ENCODE data around the gene FAM149A. TPM values are rescaled to one million over a fixed set of nuclear protein-coding genes. Genes with fewer than 3 reads are reported as not detected.

The FAM149A gene
- polyA plus RNA-seq, 1 donor from 2014 or later = 9.1 TPM

- Histone ChIP-seq H3K27ac (ENCODE audit: low read length) (no peak overlapping the region), H4K20me1 (ENCODE audit: insufficient read depth) (no peaks in the 10 kb centered on the region), H3K36me3 (ENCODE audit: insufficient read depth, low read length) (no peaks in the 10 kb centered on the region), H3F3A (ENCODE audit: insufficient read depth, low read length, poor library complexity, severe bottlenecking) (no peaks in the 10 kb centered on the region), H3K27me3 (ENCODE audit: insufficient read depth, low read depth, low read length) (no peaks in the 10 kb centered on the region), H3K4me2 (ENCODE audit: low read length) (no peak overlapping the region), H3K79me2 (replicated peaks; ENCODE audit: insufficient read depth, low read length) (no peaks in the 10 kb centered on the region), H2AFZ (ENCODE audit: low read depth, low read length) (no peak overlapping the region), H3K9me3 (ENCODE audit: low read length) (no peaks in the 10 kb centered on the region), H3K4me3 (ENCODE audit: low read length) (no peak overlapping the region), H3K9me2 (ENCODE audit: insufficient read depth, low read length) (no peaks in the 10 kb centered on the region), H3K9ac (ENCODE audit: low read length) (no peak overlapping the region)
- TF ChIP-seq TAF1 (IDR thresholded peaks at IDR 0.05; ENCODE audit: low read depth) (no peak), MXI1 (conservative IDR thresholded peaks at IDR 0.05; ENCODE audit: poor library complexity, severe bottlenecking) (no peak), EP300 (conservative IDR thresholded peaks at IDR 0.05; ENCODE audit: poor library complexity, severe bottlenecking) (no peak), SMC3 (conservative IDR thresholded peaks at IDR 0.05; ENCODE audit: poor library complexity) (no peak), CTCF (IDR thresholded peaks at IDR 0.05; ENCODE audit: poor library complexity, severe bottlenecking) (no peak), EZH2 (IDR thresholded peaks at IDR 0.05; ENCODE audit: borderline replicate concordance, insufficient read depth, low read length, poor library complexity, severe bottlenecking) (no peak)
Observed at GRCh38 chr4:186134861-186135260, 30.4 kb downstream of the FAM149A start.

GRCh38 chr4:186137196-186137794 lies 32.8 kb downstream of the FAM149A start:
- Histone ChIP-seq H3K4me3 (ENCODE audit: low read length) (no peak overlapping the region), H3K4me2 (ENCODE audit: low read length) (no peak overlapping the region), H3K9ac (ENCODE audit: low read length) (no peak overlapping the region), H3F3A (ENCODE audit: insufficient read depth, low read length, poor library complexity, severe bottlenecking) (no peaks in the 10 kb centered on the region), H3K36me3 (ENCODE audit: insufficient read depth, low read length) (no peaks in the 10 kb centered on the region), H3K79me2 (replicated peaks; ENCODE audit: insufficient read depth, low read length) (no peaks in the 10 kb centered on the region), H4K20me1 (ENCODE audit: insufficient read depth) (no peaks in the 10 kb centered on the region), H3K27ac (ENCODE audit: low read length) (no peak overlapping the region), H2AFZ (ENCODE audit: low read depth, low read length) (no peak overlapping the region), H3K9me3 (ENCODE audit: low read length) (no peaks in the 10 kb centered on the region), H3K9me2 (ENCODE audit: insufficient read depth, low read length) (no peaks in the 10 kb centered on the region), H3K27me3 (ENCODE audit: insufficient read depth, low read depth, low read length) (no peaks in the 10 kb centered on the region)
- TF ChIP-seq EP300 (conservative IDR thresholded peaks at IDR 0.05; ENCODE audit: poor library complexity, severe bottlenecking) (no peak), POLR2AphosphoS5 (IDR thresholded peaks at IDR 0.05) (no peak), TAF1 (IDR thresholded peaks at IDR 0.05; ENCODE audit: low read depth) (no peak), SMC3 (conservative IDR thresholded peaks at IDR 0.05; ENCODE audit: poor library complexity) (peak; percentile 77), RAD21 (conservative IDR thresholded peaks at IDR 0.05) (peak; percentile 79), CTCF (IDR thresholded peaks at IDR 0.05; ENCODE audit: poor library complexity, severe bottlenecking) (peak; percentile 80)
